Effector memory CD4-positive, alpha-beta T cell (primary cell): Measurements from ENCODE around the gene ANO3.
"Not testable (repeated sequence)": the region's sequence is repeated elsewhere in the genome, so short reads cannot be mapped to it uniquely, and the experiment has no call there.

Source experiments
- DNase-seq, 3 donors: peaks; one replicate each; pipeline ENCODE4 v3.0.0-alpha.2; 2020
- H3K27ac ChIP-seq: 2 replicates; pipeline ENCODE4 v1.7.0; 2013; ENCODE audit warnings: mild to moderate bottlenecking, low read length, moderate library complexity; ENCODE audit not compliant: insufficient read depth, poor library complexity, severe bottlenecking
- H3K27me3 ChIP-seq: replicated peaks from 2 replicates; pipeline ENCODE4 v1.7.0; 2013; ENCODE audit warnings: mild to moderate bottlenecking, low read length; ENCODE audit not compliant: insufficient read depth, control insufficient read depth, poor library complexity, severe bottlenecking
- H3K36me3 ChIP-seq: 2 replicates; pipeline ENCODE4 v1.7.0; 2013; ENCODE audit warnings: mild to moderate bottlenecking, low read length, moderate library complexity; ENCODE audit not compliant: control insufficient read depth, insufficient read depth
- H3K4me1 ChIP-seq: 2 replicates; pipeline ENCODE4 v1.7.0; 2013; ENCODE audit warnings: low read length, mild to moderate bottlenecking; ENCODE audit not compliant: control insufficient read depth, insufficient read depth, poor library complexity, severe bottlenecking
- H3K4me3 ChIP-seq: 2 replicates; pipeline ENCODE4 v1.7.0; 2013; ENCODE audit warnings: low read length, low read depth, mild to moderate bottlenecking; ENCODE audit not compliant: insufficient read depth, poor library complexity, severe bottlenecking
- H3K9me3 ChIP-seq: 2 replicates; pipeline ENCODE4 v1.7.0; 2013; ENCODE audit warnings: mild to moderate bottlenecking, low read length, moderate library complexity; ENCODE audit not compliant: control insufficient read depth

Gene ANO3

DNA sequence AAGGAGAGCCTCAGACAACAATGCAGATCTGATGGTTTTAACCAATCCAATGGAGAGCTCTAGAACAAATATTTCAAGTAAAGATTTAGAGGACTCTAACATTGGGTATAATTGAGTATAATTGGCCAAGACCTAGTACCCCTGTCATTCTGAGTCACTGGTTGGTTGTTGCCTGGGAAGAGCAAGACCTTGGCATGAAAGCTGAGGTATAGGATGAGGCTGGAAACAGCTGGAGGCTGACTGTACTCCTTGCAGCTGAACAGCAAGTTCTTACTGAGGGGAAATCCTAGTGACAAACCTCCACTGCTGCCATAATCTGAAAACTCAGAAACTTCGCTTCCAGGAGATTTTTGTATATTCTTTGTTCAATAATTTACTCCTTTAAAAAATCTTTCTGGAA, 294.4 kb downstream of the ANO3 start:
- Histone ChIP-seq H3K27me3 (no peaks in the 10 kb centered on the region), H3K4me1 (no peaks in the 10 kb centered on the region), H3K4me3 (no peak overlapping the region), H3K9me3 (no peaks in the 10 kb centered on the region), H3K36me3 (no peaks in the 10 kb centered on the region), H3K27ac (no peak overlapping the region)
- DNase-seq = no peak

DNA sequence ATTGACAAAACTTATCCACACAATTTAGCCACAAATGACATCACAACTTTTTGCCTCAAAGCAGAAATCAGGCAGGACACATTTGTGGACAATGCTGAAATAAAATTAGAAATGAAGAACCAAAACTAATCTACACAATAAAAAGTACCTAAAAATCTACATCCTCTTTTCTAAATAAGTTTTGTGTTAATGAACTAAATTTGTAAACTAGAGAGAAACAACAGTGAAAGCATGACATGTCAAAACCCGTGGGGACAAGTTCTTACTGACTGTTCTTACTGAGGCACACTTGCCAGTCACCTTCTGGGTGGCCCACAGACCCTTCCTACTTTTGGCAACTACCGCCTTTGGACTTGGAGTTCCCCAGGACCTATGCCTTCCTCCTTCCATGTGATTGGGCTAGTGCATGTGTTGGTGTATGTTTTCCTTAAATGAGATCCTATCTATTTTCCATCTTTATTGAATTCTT, 300.8 kb downstream of the ANO3 start:
- no peak for DNase-seq
- H3K4me3 ChIP-seq = no peak overlapping the region
- H3K27ac ChIP-seq = no peak overlapping the region
- no peaks in the 10 kb centered on the region for H3K4me1 ChIP-seq
- no peaks in the 10 kb centered on the region for H3K36me3 ChIP-seq
- no peaks in the 10 kb centered on the region for H3K27me3 ChIP-seq
- H3K9me3 ChIP-seq = no peaks in the 10 kb centered on the region

DNA sequence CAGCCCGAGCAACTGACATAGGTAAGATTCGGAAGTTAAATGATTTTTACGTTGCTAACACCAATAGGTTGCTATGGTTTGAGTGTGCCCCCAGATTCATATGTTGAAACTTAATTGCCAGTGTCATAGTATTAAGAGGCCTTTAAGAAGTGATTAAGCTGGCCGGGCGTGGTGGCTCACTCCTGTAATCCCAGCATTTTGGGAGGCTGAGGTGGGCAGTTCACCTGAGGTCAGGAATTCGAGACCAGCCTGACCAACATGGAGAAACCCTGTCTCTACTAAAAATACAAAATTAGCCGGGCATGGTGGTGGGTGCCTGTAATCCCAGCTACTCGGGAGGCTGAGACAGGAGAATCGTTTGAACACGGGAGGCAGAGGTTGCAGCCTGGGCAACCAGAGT, 311.4 kb downstream of the ANO3 start:
- H3K4me3 ChIP-seq, DNase-seq, H3K27me3 ChIP-seq, H3K36me3 ChIP-seq, H3K9me3 ChIP-seq, H3K4me1 ChIP-seq, H3K27ac ChIP-seq: not testable (repeated sequence)

DNA sequence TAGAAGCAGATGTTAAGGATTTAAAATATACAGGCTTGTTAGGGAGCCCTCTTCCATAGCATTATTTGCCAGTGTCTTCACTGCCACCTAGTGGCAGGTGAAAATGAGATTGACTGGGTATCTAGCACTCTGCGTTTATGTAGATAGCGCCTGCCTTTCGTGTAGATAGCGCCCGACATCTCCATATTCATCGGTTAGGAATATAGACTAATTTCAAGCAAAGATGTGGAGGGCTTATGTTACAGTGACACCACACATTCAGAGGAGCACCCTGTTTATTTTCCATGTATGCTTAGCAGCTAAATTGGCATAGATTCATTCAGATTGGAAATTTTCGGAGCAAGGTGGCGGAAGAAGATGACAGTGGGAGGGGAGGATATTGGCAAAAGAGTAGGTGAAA, 318.0 kb downstream of the ANO3 start:
- Histone ChIP-seq H3K4me3 (no peak overlapping the region), H3K9me3 (no peaks in the 10 kb centered on the region), H3K27me3 (no peaks in the 10 kb centered on the region), H3K27ac (no peak overlapping the region), H3K4me1 (no peaks in the 10 kb centered on the region), H3K36me3 (no peaks in the 10 kb centered on the region)
- DNase-seq = no peak

DNA sequence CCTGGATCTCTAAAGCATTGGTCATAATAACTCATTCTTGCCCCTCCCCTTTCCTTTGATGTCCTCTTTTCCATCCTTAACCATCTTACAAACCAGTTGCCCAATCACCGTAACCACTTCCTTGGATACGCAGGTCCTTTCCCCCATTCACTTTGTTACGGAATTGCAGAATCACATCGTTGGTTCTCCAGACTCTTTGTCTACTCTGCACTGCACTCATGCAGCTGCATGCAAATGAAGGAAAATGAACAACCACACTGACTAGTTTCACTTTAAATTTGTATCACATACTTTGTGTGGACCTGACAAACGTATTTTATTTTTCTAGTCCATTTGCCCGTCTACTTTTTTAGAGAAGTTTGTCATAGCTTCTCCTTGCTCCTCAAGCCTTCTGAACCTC, 320.0 kb downstream of the ANO3 start:
- Histone ChIP-seq H3K9me3 (no peaks in the 10 kb centered on the region), H3K4me1 (no peaks in the 10 kb centered on the region), H3K27me3 (no peaks in the 10 kb centered on the region), H3K27ac (no peak overlapping the region), H3K4me3 (no peak overlapping the region), H3K36me3 (no peaks in the 10 kb centered on the region)
- no peak for DNase-seq

DNA sequence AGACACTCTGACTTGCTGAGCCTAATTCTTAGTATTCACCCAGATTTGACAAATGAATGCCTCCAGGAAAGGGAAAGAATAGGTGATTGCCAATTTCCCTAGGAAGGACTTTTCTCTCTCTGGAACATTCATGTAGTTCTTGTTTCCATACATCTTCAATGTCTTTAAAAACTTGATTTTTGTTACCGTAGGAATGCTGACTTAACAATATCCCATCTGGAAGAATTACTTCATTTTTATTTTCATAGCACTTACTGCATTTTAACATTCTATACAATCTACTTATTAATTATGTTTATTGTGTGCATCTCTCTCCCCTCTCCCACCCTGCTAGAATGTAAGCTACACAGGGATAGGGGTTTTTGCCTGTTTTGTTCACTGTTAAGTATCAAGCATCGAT, 323.4 kb downstream of the ANO3 start:
- Histone ChIP-seq H3K27ac (no peak overlapping the region), H3K4me1 (no peaks in the 10 kb centered on the region), H3K4me3 (no peak overlapping the region), H3K36me3 (no peaks in the 10 kb centered on the region), H3K27me3 (no peaks in the 10 kb centered on the region), H3K9me3 (no peaks in the 10 kb centered on the region)
- DNase-seq = no peak

DNA sequence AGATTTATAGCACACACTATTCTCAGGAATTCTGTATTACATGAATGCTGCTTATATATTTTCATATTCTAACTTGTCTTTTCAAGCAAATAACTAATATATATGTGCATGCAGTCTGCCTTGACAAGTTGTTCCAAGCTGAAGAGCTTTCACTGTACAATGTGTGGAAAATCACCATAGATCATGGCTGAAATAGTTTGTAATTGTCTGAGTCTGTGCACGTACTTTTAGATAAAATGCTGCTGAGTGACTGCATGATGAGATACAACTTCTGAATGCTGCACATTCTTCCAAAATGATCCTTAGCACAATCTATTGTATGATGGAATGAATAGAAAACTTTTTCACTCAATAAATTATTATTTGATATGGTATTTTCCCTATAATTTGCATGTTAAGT, 331.0 kb downstream of the ANO3 start:
- Histone ChIP-seq H3K27me3 (no peaks in the 10 kb centered on the region), H3K4me1 (no peaks in the 10 kb centered on the region), H3K4me3 (no peak overlapping the region), H3K36me3 (no peaks in the 10 kb centered on the region), H3K9me3 (no peaks in the 10 kb centered on the region), H3K27ac (no peak overlapping the region)
- no peak for DNase-seq

DNA sequence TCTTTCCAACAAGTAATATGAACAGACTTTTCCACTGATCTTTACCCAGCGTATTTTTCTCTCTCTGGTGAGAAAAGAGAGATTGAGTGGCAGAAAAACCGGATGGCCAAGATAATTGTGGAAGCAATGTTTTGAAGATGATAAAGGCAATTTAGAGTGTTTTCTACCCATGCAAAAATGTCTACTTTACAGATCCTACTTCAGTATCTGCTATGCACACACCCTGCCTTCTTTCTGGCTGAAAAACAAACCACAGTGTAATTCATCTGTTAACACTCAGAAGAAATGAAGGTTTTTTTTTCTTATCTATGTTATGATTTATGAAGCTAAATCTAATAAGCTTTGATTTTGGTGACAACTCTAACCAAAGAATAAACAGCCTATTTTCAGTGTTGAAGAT, 333.1 kb downstream of the ANO3 start:
- H3K4me1 ChIP-seq = no peaks in the 10 kb centered on the region
- H3K27me3 ChIP-seq = no peaks in the 10 kb centered on the region
- no peaks in the 10 kb centered on the region for H3K36me3 ChIP-seq
- no peak for DNase-seq
- H3K4me3 ChIP-seq = no peak overlapping the region
- H3K9me3 ChIP-seq = no peaks in the 10 kb centered on the region
- no peak overlapping the region for H3K27ac ChIP-seq

DNA sequence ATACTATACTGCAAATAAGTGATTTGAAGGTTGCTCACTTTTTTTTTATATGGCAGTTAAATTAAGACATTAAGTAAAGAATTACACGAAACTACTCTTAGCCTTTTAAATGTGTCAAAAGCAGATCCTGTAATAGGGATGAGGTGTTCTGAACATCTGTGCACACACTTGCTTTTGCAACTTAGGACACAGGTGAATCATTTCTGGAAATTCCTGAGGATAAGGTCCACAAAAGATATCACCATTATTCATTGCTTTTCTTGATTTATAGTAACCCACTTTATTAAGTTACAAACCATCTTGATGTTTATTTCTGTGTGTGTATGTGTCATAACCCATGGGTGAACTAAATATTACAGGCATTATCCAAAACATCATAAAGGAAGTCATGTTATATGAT, 334.0 kb downstream of the ANO3 start:
- H3K27me3 ChIP-seq = no peaks in the 10 kb centered on the region
- H3K4me1 ChIP-seq = no peaks in the 10 kb centered on the region
- no peak overlapping the region for H3K27ac ChIP-seq
- no peak overlapping the region for H3K4me3 ChIP-seq
- no peaks in the 10 kb centered on the region for H3K36me3 ChIP-seq
- no peaks in the 10 kb centered on the region for H3K9me3 ChIP-seq
- DNase-seq = no peak

DNA sequence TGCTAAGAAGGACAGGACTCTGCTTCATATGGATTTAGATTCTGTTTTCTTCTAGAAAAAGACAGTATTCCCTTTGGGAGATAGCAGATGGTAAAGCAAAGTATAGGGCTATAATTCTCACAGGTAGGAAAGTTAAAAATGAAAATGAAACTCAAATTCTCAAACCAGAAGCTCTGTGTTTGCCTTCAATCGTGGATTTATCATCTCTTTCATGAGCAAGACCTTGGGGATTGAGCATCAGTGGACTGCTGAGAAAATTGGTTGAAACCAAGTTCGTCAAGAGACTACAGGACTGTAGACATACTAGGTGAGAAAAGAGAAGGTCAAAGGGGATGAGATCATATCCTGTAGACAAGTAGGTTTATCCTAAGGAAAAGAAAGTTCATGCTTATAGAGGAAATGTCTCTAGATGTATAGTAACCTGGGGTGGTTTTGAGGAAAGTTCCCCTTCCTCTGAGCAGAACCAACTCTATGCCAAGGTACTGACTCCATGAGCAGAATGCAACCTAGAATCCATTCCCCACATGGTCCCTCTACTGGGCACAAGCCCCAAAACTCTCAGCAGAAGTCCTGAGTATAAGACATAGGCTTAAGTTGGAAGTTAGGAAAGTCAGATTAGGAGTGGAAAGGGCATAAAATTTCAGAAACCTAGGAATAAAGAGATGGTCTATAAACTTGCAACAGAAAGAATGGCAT, 343.5 kb downstream of the ANO3 start:
- Histone ChIP-seq H3K4me1 (no peaks in the 10 kb centered on the region), H3K4me3 (no peak overlapping the region), H3K9me3 (no peaks in the 10 kb centered on the region), H3K36me3 (no peaks in the 10 kb centered on the region), H3K27ac (no peak overlapping the region), H3K27me3 (no peaks in the 10 kb centered on the region)
- no peak for DNase-seq
